Dendritic cell treated with granulocyte-macrophage colony-stimulating factor and Interleukin-4, amounts not matched to agents 40 ng/mL and 50 ng/mL, for 4 days (primary cell): Measurements from ENCODE around the gene DNAJC2.
"Not testable (repeated sequence)": the region's sequence is repeated elsewhere in the genome, so short reads cannot be mapped to it uniquely, and the experiment has no call there.

ENCODE experiments used
- H3K27ac Mint-ChIP-seq: one replicate; pipeline ENCODE4 v1.8.0; 2022; ENCODE audit warnings: mild to moderate bottlenecking, mixed read lengths
- H3K27me3 Mint-ChIP-seq: one replicate; pipeline ENCODE4 v1.8.0; 2022; ENCODE audit warnings: mild to moderate bottlenecking, mixed read lengths
- H3K36me3 Mint-ChIP-seq: one replicate; pipeline ENCODE4 v1.8.0; 2022; ENCODE audit warnings: low read depth, mixed read lengths
- H3K4me1 Mint-ChIP-seq: one replicate; pipeline ENCODE4 v1.8.0; 2022; ENCODE audit warnings: low read depth, mixed read lengths
- H3K4me3 Mint-ChIP-seq: one replicate; pipeline ENCODE4 v1.8.0; 2022; ENCODE audit warnings: mild to moderate bottlenecking, moderate library complexity, mixed read lengths
- H3K9me3 Mint-ChIP-seq: one replicate; pipeline ENCODE4 v1.8.0; 2022; ENCODE audit warnings: mixed read lengths
- intact Hi-C: fragments of 100-400 bp; cut with micrococcal nuclease; formaldehyde crosslinking; loops from one replicate; pipeline ENCODE4 v1.15.0; 2022

Gene DNAJC2

GRCh38 chr7:103273374-103273773, 71.2 kb downstream of the DNAJC2 start:
- H3K4me3 Mint-ChIP-seq, intact Hi-C loops, H3K27me3 Mint-ChIP-seq, H3K36me3 Mint-ChIP-seq, H3K27ac Mint-ChIP-seq, H3K9me3 Mint-ChIP-seq, H3K4me1 Mint-ChIP-seq: not testable (repeated sequence)

GRCh38 chr7:103266229-103266628, 78.3 kb downstream of the DNAJC2 start:
- H3K36me3 Mint-ChIP-seq, H3K9me3 Mint-ChIP-seq, H3K27ac Mint-ChIP-seq: not testable (repeated sequence)

GRCh38 chr7:103264054-103264453, 80.5 kb downstream of the DNAJC2 start:
- H3K4me1 Mint-ChIP-seq, H3K9me3 Mint-ChIP-seq, intact Hi-C loops, H3K36me3 Mint-ChIP-seq, H3K27me3 Mint-ChIP-seq, H3K27ac Mint-ChIP-seq, H3K4me3 Mint-ChIP-seq: not testable (repeated sequence)

More at GRCh38 chr7:103266229-103266628, 78.3 kb downstream of the DNAJC2 start:
- H3K27me3 Mint-ChIP-seq, H3K4me3 Mint-ChIP-seq, H3K4me1 Mint-ChIP-seq, intact Hi-C loops: not testable (repeated sequence)
